PC-9 (cell line): Measurements from ENCODE around the gene UBA5. TPM values are rescaled to one million over a fixed set of nuclear protein-coding genes. Genes with fewer than 3 reads are reported as not detected.

Source experiments
- BruUV-seq: library from RNA; stranded (reverse); fragments of 400-500 nt; replicated peaks from 2 replicates; lab custom pipeline; 2021; lab: Mats Ljungman, UMichigan
- CTCF ChIA-PET: fragments of 300-600 bp; sonication (Branson Sonifier 250); formaldehyde crosslinking; loops from one replicate; lab custom pipeline; 2022; ENCODE audit warnings: antibody characterized with exemption; lab: Charles Lee
- POLR2A ChIA-PET: fragments of 300-600 bp; sonication (Branson Sonifier 250); formaldehyde crosslinking; loops from one replicate; lab custom pipeline; 2022; ENCODE audit warnings: antibody characterized with exemption; ENCODE audit not compliant: unreplicated experiment; lab: Charles Lee
- DNase-seq, 2 experiments: peaks; one replicate each; pipeline versions ENCODE4 v3.0.0 to v3.0.0-alpha.2; 2015 to 2022; ENCODE audit warnings: mixed read lengths in 1 of 2
- H2AFZ ChIP-seq: fragments of 200-600 bp; sonication (generic); 2 replicates; pipeline ENCODE4 v1.8.1; 2017; ENCODE audit warnings: antibody characterized with exemption
- H3F3A ChIP-seq: fragments of 200-600 bp; sonication (generic); 2 replicates; pipeline ENCODE4 v1.8.1; 2017; ENCODE audit warnings: antibody characterized with exemption, mild to moderate bottlenecking, low read depth; ENCODE audit not compliant: insufficient read depth
- H3K27ac ChIP-seq: fragments of 200-600 bp; sonication (generic); 2 replicates; pipeline ENCODE4 v1.6.1; 2016; ENCODE audit warnings: mixed run types
- H3K27me3 ChIP-seq: fragments of 200-600 bp; sonication (generic); 2 replicates; pipeline ENCODE4 v1.6.1; 2016; ENCODE audit warnings: low read depth, mixed run types; ENCODE audit not compliant: insufficient read depth
- H3K36me3 ChIP-seq: fragments of 200-600 bp; sonication (generic); 2 replicates; pipeline ENCODE4 v1.6.1; 2016; ENCODE audit warnings: low read depth, mixed run types
- H3K4me1 ChIP-seq: fragments of 200-600 bp; sonication (generic); replicated peaks from 2 replicates; pipeline ENCODE4 v1.6.1; 2016; ENCODE audit warnings: mixed run types; ENCODE audit not compliant: insufficient read depth
- H3K4me2 ChIP-seq: fragments of 200-600 bp; sonication (generic); 2 replicates; pipeline ENCODE4 v1.6.1; 2017; ENCODE audit warnings: mixed run types
- H3K4me3 ChIP-seq: fragments of 200-600 bp; sonication (generic); 2 replicates; pipeline ENCODE4 v1.6.1; 2016; ENCODE audit warnings: mixed run types
- H3K79me2 ChIP-seq: fragments of 200-600 bp; sonication (generic); 2 replicates; pipeline ENCODE4 v1.6.1; 2017; ENCODE audit warnings: low read depth, mixed run types
- H3K9me2 ChIP-seq: fragments of 200-600 bp; sonication (generic); 2 replicates; pipeline ENCODE4 v1.8.1; 2017; ENCODE audit warnings: mild to moderate bottlenecking; ENCODE audit not compliant: insufficient read depth
- H3K9me3 ChIP-seq: fragments of 200-600 bp; sonication (generic); 2 replicates; pipeline ENCODE4 v1.8.1; 2016; ENCODE audit warnings: low read depth; ENCODE audit not compliant: insufficient read depth
- H4K20me1 ChIP-seq: fragments of 200-600 bp; sonication (generic); 2 replicates; pipeline ENCODE4 v1.8.1; 2017; ENCODE audit not compliant: insufficient read depth
- EZH2 ChIP-seq: fragments of 200-600 bp; sonication (generic); IDR thresholded peaks from 2 replicates; pipeline ENCODE4 v1.8.0; 2017; ENCODE audit warnings: antibody characterized with exemption, low read depth
- intact Hi-C: fragments of 100-400 bp; cut with micrococcal nuclease; formaldehyde crosslinking; loops from one replicate; pipeline ENCODE4 v1.10.0; 2022; ENCODE audit not compliant: unreplicated experiment
- total RNA-seq: library from RNA; stranded (reverse); gene quantifications from 2 replicates; pipeline ENCODE4 v1.2.3, GENCODE V29; 2021
- TF ChIP-seq, protein P1 (sequence below): fragments of 200-600 bp; sonication (generic); conservative IDR thresholded peaks from 2 replicates; pipeline ENCODE4 v1.6.1; 2017; ENCODE audit warnings: mixed run types, antibody characterized with exemption, mild to moderate bottlenecking, moderate library complexity

UBA5 gene
- total RNA-seq, 1 experiment from 2014 or later, result 41.6 TPM

DNA sequence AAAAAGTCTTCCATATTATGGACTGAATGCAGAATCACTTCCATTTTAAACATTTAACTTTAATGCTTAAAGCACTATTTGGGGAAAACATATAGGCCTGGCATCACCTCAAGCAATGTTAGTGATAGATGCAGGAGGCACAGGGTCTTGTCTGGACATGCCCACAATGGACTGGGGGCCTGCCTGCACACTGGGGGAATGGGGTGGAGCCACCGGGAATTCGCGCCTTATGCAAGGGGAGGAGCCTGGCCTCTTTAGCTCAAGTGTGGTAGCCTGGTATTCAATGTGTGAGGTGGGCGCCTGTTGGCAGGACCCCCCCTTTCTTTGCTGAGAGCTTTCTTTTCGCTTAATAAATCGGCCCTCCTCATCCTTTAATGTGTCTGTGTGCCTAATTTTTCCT, 33.2 kb upstream of the UBA5 start:
- intact Hi-C loops, result loop anchor here (1.0 kb wide), 1 partner anchor 48 kb away; no protein-coding TSS in a partner anchor
- H3F3A ChIP-seq, result 0 out of 2 replicates have a peak, but pooled peaks cover 4% of the 10 kb centered on the region
- no peak overlapping the region for H3K4me2 ChIP-seq
- ChIA-PET POLR2A (no interaction called here), CTCF (no interaction called here)
- peaks cover 14% of the 10 kb centered on the region; the same call in 1 of the 2 replicates for H3K36me3 ChIP-seq
- no peaks in the 10 kb centered on the region for H3K79me2 ChIP-seq
- no peaks in the 10 kb centered on the region for H3K9me2 ChIP-seq
- H3K27me3 ChIP-seq, result no peaks in the 10 kb centered on the region
- no peak overlapping the region for H3K27ac ChIP-seq
- H3K4me1 ChIP-seq, result peaks cover 12% of the 10 kb centered on the region; the same call in 1 of the 2 replicates
- no peak overlapping the region for H2AFZ ChIP-seq
- H3K4me3 ChIP-seq, result no peak overlapping the region
- no TSS peak for BruUV-seq
- H4K20me1 ChIP-seq, result no peaks in the 10 kb centered on the region
- no peaks in the 10 kb centered on the region; the same call in 1 of the 2 replicates for H3K9me3 ChIP-seq
- DNase-seq, result no peak
- no peak for TF ChIP-seq EZH2
- TF ChIP-seq, protein P1, sequence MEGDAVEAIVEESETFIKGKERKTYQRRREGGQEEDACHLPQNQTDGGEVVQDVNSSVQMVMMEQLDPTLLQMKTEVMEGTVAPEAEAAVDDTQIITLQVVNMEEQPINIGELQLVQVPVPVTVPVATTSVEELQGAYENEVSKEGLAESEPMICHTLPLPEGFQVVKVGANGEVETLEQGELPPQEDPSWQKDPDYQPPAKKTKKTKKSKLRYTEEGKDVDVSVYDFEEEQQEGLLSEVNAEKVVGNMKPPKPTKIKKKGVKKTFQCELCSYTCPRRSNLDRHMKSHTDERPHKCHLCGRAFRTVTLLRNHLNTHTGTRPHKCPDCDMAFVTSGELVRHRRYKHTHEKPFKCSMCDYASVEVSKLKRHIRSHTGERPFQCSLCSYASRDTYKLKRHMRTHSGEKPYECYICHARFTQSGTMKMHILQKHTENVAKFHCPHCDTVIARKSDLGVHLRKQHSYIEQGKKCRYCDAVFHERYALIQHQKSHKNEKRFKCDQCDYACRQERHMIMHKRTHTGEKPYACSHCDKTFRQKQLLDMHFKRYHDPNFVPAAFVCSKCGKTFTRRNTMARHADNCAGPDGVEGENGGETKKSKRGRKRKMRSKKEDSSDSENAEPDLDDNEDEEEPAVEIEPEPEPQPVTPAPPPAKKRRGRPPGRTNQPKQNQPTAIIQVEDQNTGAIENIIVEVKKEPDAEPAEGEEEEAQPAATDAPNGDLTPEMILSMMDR, result no peak

DNA sequence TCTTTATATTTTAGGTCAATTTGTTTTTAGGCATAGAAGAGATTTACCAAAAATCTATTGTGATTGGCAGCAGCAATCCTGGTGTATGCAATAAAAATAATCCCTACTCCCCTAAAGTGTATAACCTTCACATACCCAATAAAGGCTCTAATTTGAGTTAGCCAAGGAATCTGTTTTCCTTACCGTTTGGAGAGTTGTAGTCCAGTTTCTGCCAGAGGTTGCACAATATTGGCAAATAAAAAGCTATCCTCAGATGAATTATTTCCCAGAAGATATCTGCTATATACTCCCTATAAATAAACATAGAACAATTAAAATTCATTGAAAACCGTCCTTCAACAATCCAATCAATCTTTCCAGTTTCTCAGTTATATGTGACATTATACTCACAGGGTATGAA, 32.0 kb upstream of the UBA5 start:
- H3K79me2 ChIP-seq, result no peaks in the 10 kb centered on the region
- no peaks in the 10 kb centered on the region for H4K20me1 ChIP-seq
- ChIA-PET POLR2A (no interaction called here), CTCF (no interaction called here)
- no peak overlapping the region for H2AFZ ChIP-seq
- H3K9me2 ChIP-seq, result no peaks in the 10 kb centered on the region
- peak in 1 of 2 experiments; percentile 5 for DNase-seq
- H3K4me3 ChIP-seq, result no peak overlapping the region
- no peak for TF ChIP-seq EZH2
- TF ChIP-seq, protein P1, result no peak
- peaks cover 12% of the 10 kb centered on the region; the same call in 1 of the 2 replicates for H3K4me1 ChIP-seq
- 0 out of 2 replicates have a peak, but pooled peaks cover 4% of the 10 kb centered on the region for H3F3A ChIP-seq
- no TSS peak for BruUV-seq
- H3K27me3 ChIP-seq, result no peaks in the 10 kb centered on the region
- no peaks in the 10 kb centered on the region; the same call in 1 of the 2 replicates for H3K9me3 ChIP-seq
- no peak overlapping the region for H3K4me2 ChIP-seq
- no peak overlapping the region for H3K27ac ChIP-seq
- peaks cover 14% of the 10 kb centered on the region; the same call in 1 of the 2 replicates for H3K36me3 ChIP-seq
- intact Hi-C loops, result no loop called here

DNA sequence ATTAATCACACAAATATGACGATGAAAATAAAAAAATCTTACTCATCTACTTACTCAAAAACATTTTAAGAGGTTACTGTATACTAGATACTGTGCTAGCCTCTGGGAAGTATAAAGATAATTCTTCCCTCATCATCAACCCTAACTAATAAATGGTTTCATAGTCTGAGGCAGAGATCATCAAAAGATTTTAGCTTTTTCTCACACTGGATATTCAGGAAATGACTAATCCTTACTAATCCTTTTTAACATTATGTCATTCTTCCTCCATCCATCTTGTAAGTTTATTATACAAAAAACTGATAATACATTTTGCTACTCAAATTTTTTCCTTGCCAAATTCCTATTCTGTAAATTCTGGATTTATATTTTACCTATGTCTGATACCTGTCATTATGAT, 30.2 kb upstream of the UBA5 start:
- Histone ChIP-seq H3K4me3 (no peak overlapping the region), H2AFZ (no peak overlapping the region), H3K9me2 (no peaks in the 10 kb centered on the region), H3K36me3 (peaks cover 14% of the 10 kb centered on the region; the same call in 1 of the 2 replicates), H3K79me2 (no peaks in the 10 kb centered on the region), H4K20me1 (no peaks in the 10 kb centered on the region), H3K9me3 (no peaks in the 10 kb centered on the region; the same call in 1 of the 2 replicates), H3K4me1 (peaks cover 12% of the 10 kb centered on the region; the same call in 1 of the 2 replicates), H3F3A (0 out of 2 replicates have a peak, but pooled peaks cover 4% of the 10 kb centered on the region), H3K27ac (peak overlapping the region; percentile 30; the same call in 1 of the 2 replicates), H3K27me3 (no peaks in the 10 kb centered on the region), H3K4me2 (no peak overlapping the region)
- no TSS peak for BruUV-seq
- POLR2A ChIA-PET, result no interaction called here
- DNase-seq, result peak in 1 of 2 experiments; percentile 45
- CTCF ChIA-PET, result no interaction called here
- TF ChIP-seq EZH2, result no peak
- TF ChIP-seq, protein P1, result no peak
- intact Hi-C loops, result no loop called here
